Measurements from ENCODE around the gene RGS8. TPM values are rescaled to one million over a fixed set of nuclear protein-coding genes. Genes with fewer than 3 reads are reported as not detected.

RGS8 gene
- total and polyA plus RNA-seq, 10 of the 15 experiments (the other 5 are each of a cell fraction or from before 2014, with no cell fraction given): 0.03 to 0.62 (median 0.33) TPM

GRCh38 chr1:182650678-182651338 lies 33.6 kb downstream of the RGS8 start (continued):
- TF ChIP-seq, protein P1, sequence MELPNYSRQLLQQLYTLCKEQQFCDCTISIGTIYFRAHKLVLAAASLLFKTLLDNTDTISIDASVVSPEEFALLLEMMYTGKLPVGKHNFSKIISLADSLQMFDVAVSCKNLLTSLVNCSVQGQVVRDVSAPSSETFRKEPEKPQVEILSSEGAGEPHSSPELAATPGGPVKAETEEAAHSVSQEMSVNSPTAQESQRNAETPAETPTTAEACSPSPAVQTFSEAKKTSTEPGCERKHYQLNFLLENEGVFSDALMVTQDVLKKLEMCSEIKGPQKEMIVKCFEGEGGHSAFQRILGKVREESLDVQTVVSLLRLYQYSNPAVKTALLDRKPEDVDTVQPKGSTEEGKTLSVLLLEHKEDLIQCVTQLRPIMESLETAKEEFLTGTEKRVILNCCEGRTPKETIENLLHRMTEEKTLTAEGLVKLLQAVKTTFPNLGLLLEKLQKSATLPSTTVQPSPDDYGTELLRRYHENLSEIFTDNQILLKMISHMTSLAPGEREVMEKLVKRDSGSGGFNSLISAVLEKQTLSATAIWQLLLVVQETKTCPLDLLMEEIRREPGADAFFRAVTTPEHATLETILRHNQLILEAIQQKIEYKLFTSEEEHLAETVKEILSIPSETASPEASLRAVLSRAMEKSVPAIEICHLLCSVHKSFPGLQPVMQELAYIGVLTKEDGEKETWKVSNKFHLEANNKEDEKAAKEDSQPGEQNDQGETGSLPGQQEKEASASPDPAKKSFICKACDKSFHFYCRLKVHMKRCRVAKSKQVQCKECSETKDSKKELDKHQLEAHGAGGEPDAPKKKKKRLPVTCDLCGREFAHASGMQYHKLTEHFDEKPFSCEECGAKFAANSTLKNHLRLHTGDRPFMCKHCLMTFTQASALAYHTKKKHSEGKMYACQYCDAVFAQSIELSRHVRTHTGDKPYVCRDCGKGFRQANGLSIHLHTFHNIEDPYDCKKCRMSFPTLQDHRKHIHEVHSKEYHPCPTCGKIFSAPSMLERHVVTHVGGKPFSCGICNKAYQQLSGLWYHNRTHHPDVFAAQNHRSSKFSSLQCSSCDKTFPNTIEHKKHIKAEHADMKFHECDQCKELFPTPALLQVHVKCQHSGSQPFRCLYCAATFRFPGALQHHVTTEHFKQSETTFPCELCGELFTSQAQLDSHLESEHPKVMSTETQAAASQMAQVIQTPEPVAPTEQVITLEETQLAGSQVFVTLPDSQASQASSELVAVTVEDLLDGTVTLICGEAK (IDR thresholded peaks at IDR 0.05; ENCODE audit: borderline replicate concordance): no peak
- no peak for TF ChIP-seq POLR2AphosphoS2 (IDR thresholded peaks at IDR 0.05; ENCODE audit: low read depth, low read length)
- no peak for TF ChIP-seq TCF7 (IDR thresholded peaks at IDR 0.05; ENCODE audit: borderline replicate concordance)
- TF ChIP-seq CBX3 (IDR thresholded peaks at IDR 0.05; ENCODE audit: borderline replicate concordance, low read depth): no peak
- TF ChIP-seq IKZF1 (conservative IDR thresholded peaks at IDR 0.05): peak; percentile 34; the same call in 1 of the 2 replicates
- TF ChIP-seq ZNF217 (IDR thresholded peaks at IDR 0.05): no peak
- no peak for TF ChIP-seq SIX5 (IDR thresholded peaks at IDR 0.05; ENCODE audit: low read depth, low read length, severe bottlenecking)
- TF ChIP-seq, protein P2, sequence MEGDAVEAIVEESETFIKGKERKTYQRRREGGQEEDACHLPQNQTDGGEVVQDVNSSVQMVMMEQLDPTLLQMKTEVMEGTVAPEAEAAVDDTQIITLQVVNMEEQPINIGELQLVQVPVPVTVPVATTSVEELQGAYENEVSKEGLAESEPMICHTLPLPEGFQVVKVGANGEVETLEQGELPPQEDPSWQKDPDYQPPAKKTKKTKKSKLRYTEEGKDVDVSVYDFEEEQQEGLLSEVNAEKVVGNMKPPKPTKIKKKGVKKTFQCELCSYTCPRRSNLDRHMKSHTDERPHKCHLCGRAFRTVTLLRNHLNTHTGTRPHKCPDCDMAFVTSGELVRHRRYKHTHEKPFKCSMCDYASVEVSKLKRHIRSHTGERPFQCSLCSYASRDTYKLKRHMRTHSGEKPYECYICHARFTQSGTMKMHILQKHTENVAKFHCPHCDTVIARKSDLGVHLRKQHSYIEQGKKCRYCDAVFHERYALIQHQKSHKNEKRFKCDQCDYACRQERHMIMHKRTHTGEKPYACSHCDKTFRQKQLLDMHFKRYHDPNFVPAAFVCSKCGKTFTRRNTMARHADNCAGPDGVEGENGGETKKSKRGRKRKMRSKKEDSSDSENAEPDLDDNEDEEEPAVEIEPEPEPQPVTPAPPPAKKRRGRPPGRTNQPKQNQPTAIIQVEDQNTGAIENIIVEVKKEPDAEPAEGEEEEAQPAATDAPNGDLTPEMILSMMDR (IDR thresholded peaks at IDR 0.05 in 2 of 3, conservative IDR thresholded peaks at IDR 0.05 in 1 of 3; ENCODE audit: control insufficient read depth in 2 of 3, extremely low read depth in 1 of 3, insufficient read depth in 1 of 3, low read depth in 3 of 3, low read length in 3 of 3): no peak
- TF ChIP-seq NR2F1 (conservative IDR thresholded peaks at IDR 0.05): 0 out of 2 replicates have a peak, but pooled peaks have one; percentile 19
- TF ChIP-seq CHD2 (IDR thresholded peaks at IDR 0.05; ENCODE audit: borderline replicate concordance, low read depth, low read length): no peak
- TF ChIP-seq, protein P3, sequence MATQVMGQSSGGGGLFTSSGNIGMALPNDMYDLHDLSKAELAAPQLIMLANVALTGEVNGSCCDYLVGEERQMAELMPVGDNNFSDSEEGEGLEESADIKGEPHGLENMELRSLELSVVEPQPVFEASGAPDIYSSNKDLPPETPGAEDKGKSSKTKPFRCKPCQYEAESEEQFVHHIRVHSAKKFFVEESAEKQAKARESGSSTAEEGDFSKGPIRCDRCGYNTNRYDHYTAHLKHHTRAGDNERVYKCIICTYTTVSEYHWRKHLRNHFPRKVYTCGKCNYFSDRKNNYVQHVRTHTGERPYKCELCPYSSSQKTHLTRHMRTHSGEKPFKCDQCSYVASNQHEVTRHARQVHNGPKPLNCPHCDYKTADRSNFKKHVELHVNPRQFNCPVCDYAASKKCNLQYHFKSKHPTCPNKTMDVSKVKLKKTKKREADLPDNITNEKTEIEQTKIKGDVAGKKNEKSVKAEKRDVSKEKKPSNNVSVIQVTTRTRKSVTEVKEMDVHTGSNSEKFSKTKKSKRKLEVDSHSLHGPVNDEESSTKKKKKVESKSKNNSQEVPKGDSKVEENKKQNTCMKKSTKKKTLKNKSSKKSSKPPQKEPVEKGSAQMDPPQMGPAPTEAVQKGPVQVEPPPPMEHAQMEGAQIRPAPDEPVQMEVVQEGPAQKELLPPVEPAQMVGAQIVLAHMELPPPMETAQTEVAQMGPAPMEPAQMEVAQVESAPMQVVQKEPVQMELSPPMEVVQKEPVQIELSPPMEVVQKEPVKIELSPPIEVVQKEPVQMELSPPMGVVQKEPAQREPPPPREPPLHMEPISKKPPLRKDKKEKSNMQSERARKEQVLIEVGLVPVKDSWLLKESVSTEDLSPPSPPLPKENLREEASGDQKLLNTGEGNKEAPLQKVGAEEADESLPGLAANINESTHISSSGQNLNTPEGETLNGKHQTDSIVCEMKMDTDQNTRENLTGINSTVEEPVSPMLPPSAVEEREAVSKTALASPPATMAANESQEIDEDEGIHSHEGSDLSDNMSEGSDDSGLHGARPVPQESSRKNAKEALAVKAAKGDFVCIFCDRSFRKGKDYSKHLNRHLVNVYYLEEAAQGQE (IDR thresholded peaks at IDR 0.05; ENCODE audit: low read depth, low read length): no peak
- TF ChIP-seq E2F8 (IDR thresholded peaks at IDR 0.05; ENCODE audit: low read depth, partially characterized antibody): no peak
- TF ChIP-seq HDAC2 (IDR thresholded peaks at IDR 0.05): no peak
- no peak for TF ChIP-seq YY1 (IDR thresholded peaks at IDR 0.05; ENCODE audit: low read depth, low read length)
- no peak for TF ChIP-seq SMARCA5 (IDR thresholded peaks at IDR 0.05)
- no peak for TF ChIP-seq SIN3A (IDR thresholded peaks at IDR 0.05; ENCODE audit: low read depth, low read length)
- TF ChIP-seq ZNF622 (IDR thresholded peaks at IDR 0.05): no peak

Measured in GM12878 (cell line).